NCI-H128 (cell line): ENCODE data around the gene TMEM92.
"Not testable (repeated sequence)": the region's sequence is repeated elsewhere in the genome, so short reads cannot be mapped to it uniquely, and the experiment has no call there.

Experiments used
- DNase-seq: peaks from one replicate; lab custom pipeline; 2025; ENCODE audit not compliant: unreplicated experiment; lab: John Stamatoyannopoulos, UW

The TMEM92 gene

GRCh38 chr17:50275279-50275678 is 1.0 kb downstream of the TMEM92 start:
- DNase-seq: no peak

- DNase-seq: no peak
Observed at GRCh38 chr17:50276588-50277356, 2.5 kb downstream of the TMEM92 start.

- no peak for DNase-seq
Observed at GRCh38 chr17:50277357-50277754, 3.1 kb downstream of the TMEM92 start.

GRCh38 chr17:50278526-50279180 is 4.4 kb downstream of the TMEM92 start:
- no peak for DNase-seq

- no peak for DNase-seq
Observed at GRCh38 chr17:50279181-50279526, 4.9 kb downstream of the TMEM92 start.

GRCh38 chr17:50279639-50280038 is 5.4 kb downstream of the TMEM92 start:
- DNase-seq: no peak

- DNase-seq: no peak
Observed at GRCh38 chr17:50280068-50280467, 5.8 kb downstream of the TMEM92 start.

- no peak for DNase-seq
Observed at GRCh38 chr17:50280801-50281441, 6.7 kb downstream of the TMEM92 start.

- no peak for DNase-seq
Observed at GRCh38 chr17:50281739-50282401, 7.6 kb downstream of the TMEM92 start.

- no peak for DNase-seq
Observed at GRCh38 chr17:50283246-50283645, 9.0 kb downstream of the TMEM92 start.

- DNase-seq: no peak
Observed at GRCh38 chr17:50283714-50284113, 9.4 kb downstream of the TMEM92 start.

GRCh38 chr17:50285941-50286340 is 11.7 kb downstream of the TMEM92 start:
- no peak for DNase-seq

- DNase-seq: not testable (repeated sequence)
Observed at GRCh38 chr17:50287302-50287701, 13.0 kb downstream of the TMEM92 start.

GRCh38 chr17:50288306-50288705 is 14.0 kb downstream of the TMEM92 start:
- no peak for DNase-seq

GRCh38 chr17:50289278-50289677 is 15.0 kb downstream of the TMEM92 start:
- DNase-seq: no peak

GRCh38 chr17:50289991-50290702 is 15.9 kb downstream of the TMEM92 start:
- no peak for DNase-seq

GRCh38 chr17:50290933-50291332 is 16.7 kb downstream of the TMEM92 start:
- DNase-seq: no peak

GRCh38 chr17:50292465-50292864 is 18.2 kb downstream of the TMEM92 start:
- no peak for DNase-seq

- DNase-seq: no peak
Observed at GRCh38 chr17:50295021-50295420, 20.8 kb downstream of the TMEM92 start.

GRCh38 chr17:50297407-50297865 is 23.2 kb downstream of the TMEM92 start:
- no peak for DNase-seq

- DNase-seq: no peak
Observed at GRCh38 chr17:50298018-50298417, 23.8 kb downstream of the TMEM92 start.
